K562 (cell line): ENCODE data around the gene MKNK2. TPM values are rescaled to one million over a fixed set of nuclear protein-coding genes. Genes with fewer than 3 reads are reported as not detected.

Experiments used
- ATAC-seq: fragments of 200-7000 bp; cut with Tn5 transposase; 3 replicates; pipeline ENCODE4 v1.9.1; 2020; ENCODE audit warnings: moderate library complexity
- BruUV-seq: library from RNA; stranded (reverse); fragments of 400-500 nt; replicated peaks from 2 replicates; lab custom pipeline; 2021; lab: Mats Ljungman, UMichigan
- CTCF ChIA-PET: fragments of 300-600 bp; formaldehyde crosslinking; extraction: SDS; loops from one replicate; lab custom pipeline; 2021; ENCODE audit warnings: low intra/inter-chr PET ratio; lab: Yijun Ruan, JAX
- POLR2A ChIA-PET: fragments of 300-600, 350-650 bp; sonication (Branson Sonifier 250); formaldehyde crosslinking; extraction: SDS; loops from one replicate; lab custom pipeline; 2021; ENCODE audit warnings: antibody characterized with exemption, inconsistent platforms; lab: Yijun Ruan, JAX
- DNase-seq, 4 experiments: peaks; one replicate each; pipeline versions ENCODE4 v3.0.0 to v3.0.0-alpha.2; 2011 to 2018; ENCODE audit warnings: low spot score in 3 of 4, mixed read lengths in 3 of 4; ENCODE audit errors: extremely low read depth in 1 of 4
- FAIRE-seq: peaks from 2 replicates; lab custom pipeline; 2011; peaks lifted over from hg19 to GRCh38; lab: Jason Lieb, UNC
- H2AFZ ChIP-seq: 2 replicates; pipeline ENCODE4 v1.6.0; 2011; ENCODE audit warnings: low read depth, low read length, control low read depth, inconsistent platforms
- H3K27ac ChIP-seq: fragments of 200-600 bp; 3 replicates; pipeline ENCODE4 v1.8.0; 2011; ENCODE audit warnings: low read depth, mild to moderate bottlenecking, control low read depth, inconsistent platforms, low read length, moderate library complexity, mixed read lengths; ENCODE audit errors: extremely low read depth
- H3K27me3 ChIP-seq, 2 experiments: fragments of 300-600 bp in 1 of 2; 2 replicates in 1 of 2; 3 replicates in 1 of 2; pipeline versions ENCODE4 v1.6.0 to v1.8.0; 2011; ENCODE audit warnings: inconsistent platforms in 2 of 2, low read length in 2 of 2, mild to moderate bottlenecking in 1 of 2, mixed read lengths in 1 of 2, moderate library complexity in 1 of 2; ENCODE audit not compliant: control insufficient read depth in 2 of 2, insufficient read depth in 2 of 2
- H3K36me3 ChIP-seq: fragments of 300-600 bp; 3 replicates; pipeline ENCODE4 v1.8.0; 2011; ENCODE audit warnings: mild to moderate bottlenecking, low read length, inconsistent platforms; ENCODE audit not compliant: control insufficient read depth, insufficient read depth
- H3K4me1 ChIP-seq, 2 experiments: fragments of 200-600 bp in 1 of 2; replicated peaks in 1 of 2; 2 replicates in 1 of 2; 3 replicates in 1 of 2; pipeline versions ENCODE4 v1.5.1 to v1.8.0; 2011; ENCODE audit warnings: inconsistent platforms in 2 of 2, low read length in 2 of 2, mild to moderate bottlenecking in 1 of 2, mixed read lengths in 1 of 2, moderate library complexity in 1 of 2; ENCODE audit not compliant: control insufficient read depth in 2 of 2, insufficient read depth in 2 of 2
- H3K4me2 ChIP-seq: 2 replicates; pipeline ENCODE4 v1.6.1; 2011; ENCODE audit warnings: low read length, control low read depth, inconsistent platforms, mixed read lengths; ENCODE audit not compliant: insufficient read depth
- H3K4me3 ChIP-seq: fragments of 200-600 bp; sonication (generic), shearing (Covaris generic); 2 replicates; pipeline ENCODE4 v1.5.1; 2016; ENCODE audit warnings: control low read depth, inconsistent platforms
- H3K79me2 ChIP-seq: fragments of 200-600 bp; 3 replicates; pipeline ENCODE4 v1.8.0; 2011; ENCODE audit warnings: low read length, inconsistent platforms; ENCODE audit not compliant: control insufficient read depth, insufficient read depth
- H3K9ac ChIP-seq, 2 experiments: 2 replicates each; pipeline versions ENCODE4 v1.6.0 to v1.6.1; 2011; ENCODE audit warnings: low read depth in 2 of 2, low read length in 2 of 2, control low read depth in 1 of 2, inconsistent platforms in 1 of 2, mild to moderate bottlenecking in 1 of 2, mixed read lengths in 1 of 2; ENCODE audit not compliant: insufficient read depth in 1 of 2
- H3K9me1 ChIP-seq: one replicate; pipeline ENCODE4 v1.6.0; 2011; ENCODE audit warnings: inconsistent platforms, mild to moderate bottlenecking, low read length, moderate library complexity; ENCODE audit not compliant: control insufficient read depth, insufficient read depth
- H3K9me3 ChIP-seq: replicated peaks from 2 replicates; pipeline ENCODE4 v1.5.1; 2011; ENCODE audit warnings: low read depth, low read length, inconsistent platforms; ENCODE audit not compliant: control insufficient read depth, insufficient read depth
- H4K20me1 ChIP-seq: replicated peaks from 2 replicates; pipeline ENCODE4 v1.6.1; 2011; ENCODE audit warnings: low read length, inconsistent platforms, mixed read lengths; ENCODE audit not compliant: control insufficient read depth, insufficient read depth
- GABPB1 ChIP-seq: sonication (generic); formaldehyde crosslinking; IDR thresholded peaks from 2 replicates; pipeline ENCODE4 v1.8.0; 2022; ENCODE audit warnings: mild to moderate bottlenecking, missing genetic modification reagents
- KAT2B ChIP-seq: IDR thresholded peaks from one replicate; pipeline ENCODE4 v1.6.1; 2012; ENCODE audit warnings: low read depth, mild to moderate bottlenecking, control low read depth, inconsistent platforms, low read length, moderate library complexity
- NCOA1 ChIP-seq: fragments of 450-650 bp; IDR thresholded peaks from 2 replicates; pipeline ENCODE4 v1.6.1; 2016; ENCODE audit warnings: low read depth
- PRPF4 ChIP-seq: fragments of 200-400 bp; formaldehyde crosslinking; IDR thresholded peaks from one replicate; pipeline ENCODE4 v1.6.1; 2017; ENCODE audit warnings: low read length, low read depth, mild to moderate bottlenecking; ENCODE audit not compliant: insufficient read depth, poor library complexity, severe bottlenecking
- RBM22 ChIP-seq: fragments of 200-400 bp; formaldehyde crosslinking; IDR thresholded peaks from 2 replicates; pipeline ENCODE4 v1.6.1; 2018; ENCODE audit warnings: low read length, low read depth; ENCODE audit not compliant: poor library complexity, severe bottlenecking
- SP1 ChIP-seq: sonication (generic); formaldehyde crosslinking; IDR thresholded peaks from 2 replicates; pipeline ENCODE4 v1.8.1; 2022; ENCODE audit warnings: mild to moderate bottlenecking, missing genetic modification reagents
- ZC3H4 ChIP-seq: sonication (generic); formaldehyde crosslinking; IDR thresholded peaks from 2 replicates; pipeline ENCODE4 v1.9.0; 2021; ENCODE audit warnings: missing genetic modification reagents, borderline replicate concordance
- ZNF124 ChIP-seq: sonication (generic); formaldehyde crosslinking; IDR thresholded peaks from 2 replicates; pipeline ENCODE4 v1.8.1; 2022; ENCODE audit warnings: missing genetic modification reagents
- WGBS: fragments of 100-300 bp; shearing (Covaris generic); methylation state at CpG from one replicate; pipeline ENCODE4 v1.1.6; 2016; ENCODE audit warnings: low coverage, mixed read lengths; ENCODE audit not compliant: insufficient coverage; ENCODE audit errors: missing lambda C conversion rate; 5-methylcytosine and 5-hydroxymethylcytosine counted together
- in situ Hi-C: fragments of 300-500 bp; cut with MboI; formaldehyde crosslinking; loops from 4 replicates; pipeline ENCODE4 v1.15.0; 2018; ENCODE audit warnings: inconsistent platforms, mixed read lengths
- intact Hi-C: fragments of 100-400 bp; cut with micrococcal nuclease; formaldehyde crosslinking; loops from 2 replicates; pipeline ENCODE4 v1.14.2; 2022
- polyA plus RNA-seq, 8 experiments: library from polyadenylated mRNA; depleted of rRNA in 4 of 8; stranded (reverse) in 5 of 8; unstranded in 3 of 8; fragments of >200 nt; fragmentation: Nextera tagmentation in 2 of 8; fragmentation: Illumina TruSeq in 1 of 8; extraction: Ambion mirVana in 2 of 8; extraction: Trizol in 1 of 8; gene quantifications; 2 replicates each; pipeline versions ENCODE4 v1.2.1 to v1.2.3, GENCODE V29; 2011 to 2014; ENCODE audit warnings: inconsistent platforms in 1 of 8, missing spikeins in 1 of 8
- total RNA-seq, 7 experiments: library from RNA; depleted of rRNA in 6 of 7; stranded (reverse); fragments of >200 nt in 6 of 7; fragmentation: Illumina TruSeq in 2 of 7; extraction: Trizol in 2 of 7; gene quantifications; 2 replicates each; pipeline versions ENCODE4 v1.2.1 to v1.2.3, GENCODE V29; 2011 to 2021; ENCODE audit warnings: low replicate concordance in 1 of 7
- TF ChIP-seq, protein P1 (sequence below): fragments of 200-800 bp; sonication (Bioruptor generic); IDR thresholded peaks from 2 replicates; pipeline ENCODE4 v1.6.1; 2017; ENCODE audit warnings: missing genetic modification characterization, missing compliant biosample characterization
- TF ChIP-seq, protein P2 (sequence below): sonication (generic); formaldehyde crosslinking; IDR thresholded peaks from 2 replicates; pipeline ENCODE4 v1.8.0; 2023; ENCODE audit warnings: mild to moderate bottlenecking, missing genetic modification reagents

Gene MKNK2
- total and polyA plus RNA-seq, 9 of the 15 experiments (the other 6 are each of a cell fraction or from before 2014, with no cell fraction given), result 5.1 to 191 (median 51.9) TPM

DNA sequence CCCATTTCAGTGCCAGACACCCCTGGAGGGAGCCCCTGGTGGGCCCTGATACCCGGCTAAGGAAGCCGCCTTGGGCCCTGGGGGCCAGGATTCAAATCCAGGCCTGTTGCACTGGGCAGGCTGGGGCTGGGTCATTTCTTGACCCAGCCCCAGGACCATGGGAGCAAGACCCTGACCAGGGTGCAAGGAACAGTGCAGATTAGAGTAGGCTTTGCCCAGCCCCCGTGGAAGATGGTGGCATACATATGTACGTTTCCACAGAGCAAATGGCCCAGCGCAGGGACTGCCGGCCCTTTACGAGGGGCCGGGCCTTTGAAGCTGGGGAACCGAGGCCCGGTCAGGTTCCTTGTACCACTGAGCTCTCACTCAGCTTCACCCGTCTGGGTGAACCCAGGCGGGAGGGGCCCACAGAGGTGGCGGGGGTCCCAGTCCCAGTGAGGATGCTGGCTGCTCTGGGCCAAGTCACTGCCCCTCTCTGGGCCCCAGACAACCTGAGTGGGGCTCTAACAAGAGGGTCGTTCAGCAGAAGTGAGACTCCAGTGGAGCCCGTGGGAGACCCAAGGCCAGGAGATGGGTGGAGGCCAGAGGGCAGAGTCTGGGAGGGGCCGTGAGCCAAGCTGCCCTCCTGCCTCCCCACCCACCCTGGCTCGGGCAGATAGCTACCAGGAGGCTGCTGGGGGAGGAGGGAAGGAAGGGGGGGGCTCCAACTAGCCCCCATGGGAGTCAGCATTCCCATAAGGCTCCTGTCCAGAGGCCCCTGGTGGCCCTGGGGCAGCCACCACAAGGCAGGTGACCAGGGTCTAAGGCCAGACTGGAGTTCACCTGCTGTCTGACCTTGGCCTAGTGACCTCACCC is 2.7 kb downstream of the MKNK2 start:
- TF ChIP-seq, protein P1, sequence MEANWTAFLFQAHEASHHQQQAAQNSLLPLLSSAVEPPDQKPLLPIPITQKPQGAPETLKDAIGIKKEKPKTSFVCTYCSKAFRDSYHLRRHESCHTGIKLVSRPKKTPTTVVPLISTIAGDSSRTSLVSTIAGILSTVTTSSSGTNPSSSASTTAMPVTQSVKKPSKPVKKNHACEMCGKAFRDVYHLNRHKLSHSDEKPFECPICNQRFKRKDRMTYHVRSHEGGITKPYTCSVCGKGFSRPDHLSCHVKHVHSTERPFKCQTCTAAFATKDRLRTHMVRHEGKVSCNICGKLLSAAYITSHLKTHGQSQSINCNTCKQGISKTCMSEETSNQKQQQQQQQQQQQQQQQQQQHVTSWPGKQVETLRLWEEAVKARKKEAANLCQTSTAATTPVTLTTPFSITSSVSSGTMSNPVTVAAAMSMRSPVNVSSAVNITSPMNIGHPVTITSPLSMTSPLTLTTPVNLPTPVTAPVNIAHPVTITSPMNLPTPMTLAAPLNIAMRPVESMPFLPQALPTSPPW (CRISPR knock-in tag), result 0 out of 2 replicates have a peak, but pooled peaks have one; percentile 25
- TF ChIP-seq, protein P2, sequence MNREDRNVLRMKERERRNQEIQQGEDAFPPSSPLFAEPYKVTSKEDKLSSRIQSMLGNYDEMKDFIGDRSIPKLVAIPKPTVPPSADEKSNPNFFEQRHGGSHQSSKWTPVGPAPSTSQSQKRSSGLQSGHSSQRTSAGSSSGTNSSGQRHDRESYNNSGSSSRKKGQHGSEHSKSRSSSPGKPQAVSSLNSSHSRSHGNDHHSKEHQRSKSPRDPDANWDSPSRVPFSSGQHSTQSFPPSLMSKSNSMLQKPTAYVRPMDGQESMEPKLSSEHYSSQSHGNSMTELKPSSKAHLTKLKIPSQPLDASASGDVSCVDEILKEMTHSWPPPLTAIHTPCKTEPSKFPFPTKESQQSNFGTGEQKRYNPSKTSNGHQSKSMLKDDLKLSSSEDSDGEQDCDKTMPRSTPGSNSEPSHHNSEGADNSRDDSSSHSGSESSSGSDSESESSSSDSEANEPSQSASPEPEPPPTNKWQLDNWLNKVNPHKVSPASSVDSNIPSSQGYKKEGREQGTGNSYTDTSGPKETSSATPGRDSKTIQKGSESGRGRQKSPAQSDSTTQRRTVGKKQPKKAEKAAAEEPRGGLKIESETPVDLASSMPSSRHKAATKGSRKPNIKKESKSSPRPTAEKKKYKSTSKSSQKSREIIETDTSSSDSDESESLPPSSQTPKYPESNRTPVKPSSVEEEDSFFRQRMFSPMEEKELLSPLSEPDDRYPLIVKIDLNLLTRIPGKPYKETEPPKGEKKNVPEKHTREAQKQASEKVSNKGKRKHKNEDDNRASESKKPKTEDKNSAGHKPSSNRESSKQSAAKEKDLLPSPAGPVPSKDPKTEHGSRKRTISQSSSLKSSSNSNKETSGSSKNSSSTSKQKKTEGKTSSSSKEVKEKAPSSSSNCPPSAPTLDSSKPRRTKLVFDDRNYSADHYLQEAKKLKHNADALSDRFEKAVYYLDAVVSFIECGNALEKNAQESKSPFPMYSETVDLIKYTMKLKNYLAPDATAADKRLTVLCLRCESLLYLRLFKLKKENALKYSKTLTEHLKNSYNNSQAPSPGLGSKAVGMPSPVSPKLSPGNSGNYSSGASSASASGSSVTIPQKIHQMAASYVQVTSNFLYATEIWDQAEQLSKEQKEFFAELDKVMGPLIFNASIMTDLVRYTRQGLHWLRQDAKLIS (CRISPR knock-in tag), result no peak
- peak; percentile 33 for TF ChIP-seq PRPF4
- 0 out of 2 replicates have a peak, but pooled peaks have one; percentile 38 for TF ChIP-seq ZNF124 (CRISPR knock-in tag)
- TF ChIP-seq GABPB1 (CRISPR knock-in tag), result 0 out of 2 replicates have a peak, but pooled peaks have one; percentile 7
- TF ChIP-seq SP1, result peak; percentile 10; the same call in 1 of the 2 replicates
- no peak for TF ChIP-seq NCOA1
- TF ChIP-seq ZC3H4 (CRISPR knock-in tag), result 0 out of 2 replicates have a peak, but pooled peaks have one; percentile 30
- no peak for TF ChIP-seq KAT2B
- peak; percentile 19 for TF ChIP-seq RBM22
- no peak for FAIRE-seq
- H4K20me1 ChIP-seq, result peaks cover 25% of the 10 kb centered on the region
- DNase-seq, result peak in 1 of 4 experiments; percentile 15
- no peak overlapping the region; the same call in 2 of the 3 replicates for H3K27ac ChIP-seq
- H3K4me1 ChIP-seq, result peaks cover 23 to 82% of the 10 kb centered on the region in 2 experiments
- H3K79me2 ChIP-seq, result peaks cover 47% of the 10 kb centered on the region
- CTCF ChIA-PET, result no interaction called here
- no peak overlapping the region for H2AFZ ChIP-seq
- no TSS peak for BruUV-seq
- H3K27me3 ChIP-seq, result no peaks in the 10 kb centered on the region
- no peak for ATAC-seq
- peak overlapping the region in 1 of 2 experiments; percentile 99; a peak in 2 of 4 replicates for H3K9ac ChIP-seq
- no peaks in the 10 kb centered on the region for H3K9me3 ChIP-seq
- H3K4me2 ChIP-seq, result no peak overlapping the region
- POLR2A ChIA-PET, result interaction anchor here (0.5 to 5.5 kb wide), 11 partner anchors 8 to 596 kb away, joined by 3 to 72 read pairs (median 3); no protein-coding TSS in a partner anchor
- H3K4me3 ChIP-seq, result no peak overlapping the region
- H3K9me1 ChIP-seq, result peaks cover 7% of the 10 kb centered on the region
- WGBS, result 94% methylated on average over 14 of the region's 17 CpGs
- in situ Hi-C loops, result no loop called here
- intact Hi-C loops, result no loop called here
- H3K36me3 ChIP-seq, result peaks cover 62% of the 10 kb centered on the region; the same call in 2 of the 3 replicates
